GOT3 (cell line): Measurements from ENCODE around the gene MRPL10.

Source experiments
- DNase-seq: peaks from one replicate; lab custom pipeline; 2025; ENCODE audit warnings: mixed read lengths; lab: John Stamatoyannopoulos, UW

Gene MRPL10

GRCh38 chr17:47813512-47814031, 17.8 kb downstream of the MRPL10 start:
- no peak for DNase-seq

GRCh38 chr17:47813077-47813476, 18.3 kb downstream of the MRPL10 start:
- DNase-seq: no peak

DNA sequence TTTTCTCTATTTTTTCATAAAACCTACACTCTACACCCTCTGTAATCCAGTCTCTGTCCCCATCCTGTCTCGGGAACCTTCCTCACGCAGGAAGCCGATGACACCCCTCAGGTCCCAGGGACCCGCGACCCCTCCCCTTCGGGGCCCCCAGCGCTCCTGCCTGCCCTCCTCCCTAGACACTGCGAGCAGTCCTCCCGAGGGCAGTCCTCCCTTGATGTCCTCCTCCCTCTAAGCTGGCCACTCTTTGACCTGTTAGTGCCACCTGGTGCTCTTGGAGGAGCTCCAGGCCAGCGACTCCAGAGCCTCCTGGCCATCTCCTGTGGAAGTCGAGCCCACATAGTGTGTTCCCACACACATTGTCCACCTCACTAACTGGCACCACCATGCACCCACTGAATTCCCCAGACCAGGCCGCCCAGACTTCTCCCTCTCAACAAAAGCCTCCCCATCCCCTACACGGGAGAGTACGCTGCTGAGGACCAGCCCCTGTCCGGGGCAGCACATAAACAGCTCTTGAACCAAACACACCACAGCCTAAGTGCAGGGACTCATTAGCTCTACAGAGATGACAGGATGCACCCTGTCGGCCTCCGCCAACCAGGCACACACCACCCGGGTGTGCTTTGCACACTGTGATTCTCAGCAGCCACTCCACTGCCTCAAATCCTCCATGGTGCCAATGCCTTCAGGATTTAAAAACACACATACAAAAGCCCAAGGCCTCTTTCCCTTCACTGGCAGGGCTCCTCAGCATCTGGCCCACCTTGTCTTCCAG, 19.0 kb downstream of the MRPL10 start:
- DNase-seq: no peak

- DNase-seq: no peak
These were observed 19.6 kb downstream of the MRPL10 start for GRCh38 chr17:47811709-47812108.

DNA sequence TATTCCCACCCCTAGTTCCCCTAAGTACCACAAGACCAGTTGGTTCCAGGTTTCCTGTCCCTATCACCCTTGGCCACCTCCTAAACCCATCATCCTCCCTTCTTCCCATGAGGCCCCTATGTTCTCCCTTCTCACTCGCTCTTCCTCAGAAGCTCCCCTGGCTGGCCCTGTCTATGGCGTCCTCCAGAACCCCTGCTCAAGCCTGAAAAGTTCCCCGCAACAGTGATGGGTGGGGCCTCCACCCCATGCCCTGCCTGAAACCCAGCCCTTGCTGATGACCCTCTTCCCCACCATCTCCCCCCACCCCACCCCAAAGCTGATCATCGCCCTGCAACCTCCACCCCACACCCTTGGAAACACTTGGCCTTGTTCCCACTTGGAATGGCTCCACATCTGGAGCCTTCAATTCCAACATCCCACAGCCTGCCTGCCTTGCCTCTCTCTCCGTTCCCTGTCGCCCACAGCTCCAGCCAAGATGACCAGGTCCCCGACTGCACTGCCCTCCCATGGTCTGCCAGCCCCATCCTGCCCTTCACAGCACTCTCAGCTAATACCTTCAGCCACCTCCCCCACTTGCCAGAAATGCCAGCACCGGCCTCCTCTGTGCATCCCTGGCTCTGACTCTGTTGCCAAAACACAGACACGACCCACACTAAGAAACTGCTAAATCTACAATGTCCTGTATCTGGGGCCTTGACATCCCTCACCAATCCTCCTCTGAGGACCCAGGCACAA, 20.3 kb downstream of the MRPL10 start:
- DNase-seq: no peak

- DNase-seq: no peak
These were observed 21.0 kb downstream of the MRPL10 start for GRCh38 chr17:47810200-47810821.

DNA sequence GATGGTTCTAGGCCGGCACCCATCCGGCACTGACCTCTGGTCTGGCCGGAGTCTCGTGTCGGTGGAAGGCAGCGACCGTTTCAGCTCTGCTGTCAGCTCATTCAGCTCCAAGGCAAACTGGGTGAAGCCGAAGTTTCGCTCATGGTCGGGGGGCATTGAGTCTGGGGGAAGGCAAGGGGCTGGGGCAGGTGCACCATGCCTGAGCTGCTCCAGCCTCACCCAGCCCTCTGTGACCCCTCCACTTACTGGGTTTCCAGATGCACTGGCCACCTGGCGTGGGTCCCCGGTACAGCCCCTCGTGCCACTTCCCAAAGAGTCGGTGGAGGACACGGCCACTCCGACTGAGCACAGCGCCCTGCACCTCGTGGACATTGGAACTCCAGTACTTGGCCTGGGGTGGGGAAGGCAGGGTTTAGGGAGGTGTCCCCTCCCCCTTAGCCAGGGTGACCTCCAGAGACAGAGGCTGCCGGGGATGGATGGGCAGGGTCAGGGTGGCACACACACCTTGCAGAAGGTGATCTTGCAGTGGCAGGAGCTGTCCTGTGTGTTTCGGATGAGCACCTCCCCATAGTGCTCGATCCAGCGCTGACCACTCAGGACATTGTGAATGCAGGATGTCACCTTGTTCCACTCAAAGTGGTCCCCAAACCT, 22.4 kb downstream of the MRPL10 start:
- DNase-seq: no peak

DNA sequence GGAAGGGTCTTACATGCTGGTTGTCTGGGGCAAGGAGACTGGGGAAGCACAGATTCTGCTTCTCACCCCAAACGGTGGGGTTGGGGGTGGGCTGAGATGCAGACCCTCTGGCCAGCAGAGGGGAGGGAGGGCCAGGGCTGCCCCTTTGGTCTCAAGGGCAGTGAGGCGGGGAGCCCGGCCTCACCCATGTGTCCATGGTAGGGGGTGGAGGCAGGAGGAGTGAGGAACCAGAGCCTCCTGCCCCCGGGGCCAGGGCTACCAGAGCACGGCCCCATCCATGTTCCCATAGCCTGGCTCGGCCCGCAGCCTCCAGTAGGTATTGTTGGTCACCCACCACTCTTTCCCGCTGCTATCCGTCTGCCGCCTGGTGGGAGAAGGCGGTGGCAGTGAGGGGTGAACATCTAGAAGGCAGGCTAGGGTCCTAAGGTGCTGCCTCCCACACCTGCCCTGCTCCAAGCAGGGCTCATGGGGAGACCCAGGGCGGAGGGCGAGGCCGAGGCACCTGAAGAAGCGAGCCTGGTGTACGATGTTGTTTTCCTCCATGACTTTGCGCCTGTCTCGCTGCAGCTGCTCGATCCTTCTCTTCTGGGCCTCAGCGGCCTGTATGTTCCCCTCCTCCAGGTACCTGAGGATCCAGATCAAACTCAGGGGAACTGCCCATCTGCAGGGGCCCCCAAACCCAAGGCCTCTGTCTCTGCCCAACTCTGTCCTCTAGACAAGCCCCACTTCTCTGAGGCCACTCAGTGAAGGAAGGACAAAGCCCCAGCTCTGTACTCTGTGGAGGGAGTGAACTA, 23.1 kb downstream of the MRPL10 start:
- no peak for DNase-seq

DNA sequence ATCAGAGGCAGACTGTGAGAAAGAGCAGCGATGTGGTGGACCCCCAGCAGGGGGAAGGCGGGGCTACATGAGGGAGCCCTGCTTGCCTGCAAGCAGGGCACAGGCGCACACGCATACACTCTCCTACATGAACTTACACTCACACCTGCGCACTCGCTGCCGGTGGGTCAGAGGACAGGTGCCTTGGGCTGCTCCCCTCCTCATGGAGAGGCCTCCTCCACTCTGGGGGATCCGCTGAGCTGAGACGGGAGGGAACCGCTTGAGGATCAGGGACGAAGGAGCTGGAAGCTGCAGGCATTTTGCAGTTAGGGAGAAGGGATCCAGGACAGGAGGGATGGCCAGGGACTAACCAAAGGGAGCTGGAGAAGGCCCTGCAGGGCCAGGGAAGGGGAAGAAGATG, 23.9 kb downstream of the MRPL10 start:
- no peak for DNase-seq

- no peak for DNase-seq
These were observed 24.5 kb downstream of the MRPL10 start for GRCh38 chr17:47806913-47807255.

- no peak for DNase-seq
These were observed 25.1 kb downstream of the MRPL10 start for GRCh38 chr17:47806026-47806912.

DNA sequence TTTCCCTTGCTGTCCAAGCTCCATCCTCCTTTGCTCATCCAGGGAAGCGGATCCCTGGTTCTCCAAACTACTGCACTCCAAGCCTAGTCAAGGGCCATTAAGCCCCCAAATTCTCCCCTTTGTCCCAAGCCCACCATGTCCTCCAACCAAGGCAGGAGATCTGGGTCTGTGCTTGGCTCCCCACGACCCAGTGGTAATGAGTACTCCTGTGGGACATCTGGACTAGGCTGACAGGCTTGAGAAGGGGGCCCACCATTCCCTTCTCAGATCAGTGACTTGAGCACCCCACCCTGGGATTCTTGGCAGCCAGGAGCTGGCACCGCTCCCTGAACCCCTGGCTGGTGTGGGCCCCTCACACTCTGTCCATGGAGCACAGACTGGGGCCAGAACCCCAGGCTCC, 26.9 kb downstream of the MRPL10 start:
- no peak for DNase-seq

DNA sequence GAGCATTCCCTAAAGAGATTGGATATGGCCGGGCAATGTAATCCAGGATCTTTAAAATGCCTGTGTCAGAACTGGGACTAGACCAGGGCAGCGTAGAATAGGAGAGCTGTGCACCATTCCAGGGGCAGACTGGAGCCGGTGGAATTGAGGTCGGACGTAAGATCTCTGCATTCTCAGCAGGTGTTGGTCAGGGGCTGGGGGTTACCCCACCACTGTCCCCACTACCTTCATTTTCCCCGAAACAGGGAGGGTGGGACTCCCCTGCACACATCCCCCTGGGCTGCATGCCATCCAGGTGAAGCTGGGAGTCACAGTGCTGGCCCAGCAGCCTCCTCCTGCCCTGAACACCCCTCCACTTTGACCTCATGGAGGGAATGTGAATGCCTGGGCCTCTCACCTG, 27.6 kb downstream of the MRPL10 start:
- DNase-seq: no peak

GRCh38 chr17:47803201-47803600, 28.1 kb downstream of the MRPL10 start:
- DNase-seq: no peak

- no peak for DNase-seq
These were observed 28.9 kb downstream of the MRPL10 start for GRCh38 chr17:47802341-47803022.

DNA sequence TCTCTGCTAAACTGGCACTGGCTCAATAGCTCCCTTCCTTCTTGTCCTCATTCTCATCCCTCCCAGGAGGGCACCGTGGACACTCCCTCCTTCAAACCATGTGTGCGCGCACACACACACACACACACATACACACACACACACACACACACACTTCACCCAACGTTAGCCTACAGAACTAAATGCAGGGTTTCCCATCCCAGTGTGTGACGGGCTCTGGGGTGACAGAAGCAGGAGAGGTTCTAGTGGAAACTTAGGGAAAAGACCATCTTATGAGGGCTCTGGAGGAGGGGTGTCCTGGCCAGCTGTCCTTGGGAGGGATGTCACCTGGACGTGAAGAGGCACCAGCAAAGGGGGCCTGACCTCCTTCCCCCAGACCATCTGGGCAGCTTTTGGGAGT, 29.4 kb downstream of the MRPL10 start:
- no peak for DNase-seq

DNA sequence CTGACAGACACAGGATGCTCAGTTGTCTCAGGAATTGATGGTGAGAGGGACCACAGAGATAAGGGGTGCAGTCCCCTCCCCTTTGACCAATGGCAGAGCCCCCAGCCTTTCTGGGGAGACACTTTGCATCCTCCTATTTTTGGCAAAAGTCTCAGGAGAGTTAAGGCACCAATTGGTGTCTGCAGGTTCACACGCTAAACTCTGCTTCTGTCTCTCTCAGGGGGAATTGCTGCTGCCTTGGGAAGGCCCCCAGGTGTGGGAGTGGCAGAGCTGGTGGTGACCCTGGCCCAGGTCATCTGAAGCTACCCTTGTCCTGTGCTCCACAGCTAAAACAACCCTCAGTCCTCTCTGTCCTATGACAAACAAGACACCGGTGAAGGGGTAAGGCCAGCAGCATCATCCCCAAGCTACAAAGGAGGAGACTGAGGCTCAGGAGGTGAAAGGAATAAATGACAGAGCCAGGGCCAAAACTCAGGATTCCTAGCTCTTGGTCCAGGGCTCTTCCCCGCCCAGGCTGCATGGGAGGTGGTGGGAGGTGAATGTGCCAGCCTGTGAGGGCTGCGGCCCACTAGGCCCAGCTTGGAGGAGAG, 30.1 kb downstream of the MRPL10 start:
- DNase-seq: no peak

- DNase-seq: no peak
These were observed 30.7 kb downstream of the MRPL10 start for GRCh38 chr17:47800686-47801085.

- DNase-seq: no peak
These were observed 33.5 kb downstream of the MRPL10 start for GRCh38 chr17:47797797-47798196.

- no peak for DNase-seq
These were observed 38.4 kb downstream of the MRPL10 start for GRCh38 chr17:47792979-47793378.
